GM23248 (cell line): ENCODE results near the gene PIP.
"Not testable (repeated sequence)": the region's sequence is repeated elsewhere in the genome, so short reads cannot be mapped to it uniquely, and the experiment has no call there.

Experiments
- EZH2 ChIP-seq: fragments of 200-600 bp; sonication (generic); IDR thresholded peaks from 2 replicates; pipeline ENCODE4 v1.6.1; 2018; ENCODE audit warnings: antibody characterized with exemption, mild to moderate bottlenecking; ENCODE audit not compliant: insufficient read depth, poor library complexity, severe bottlenecking
- EZH2phosphoT487 ChIP-seq: fragments of 200-600 bp; sonication (generic); IDR thresholded peaks from 2 replicates; pipeline ENCODE4 v1.6.1; 2018; ENCODE audit warnings: antibody characterized with exemption, moderate library complexity, mild to moderate bottlenecking, low read depth; ENCODE audit not compliant: insufficient read depth

- not testable (repeated sequence) for TF ChIP-seq EZH2, EZH2phosphoT487
Observed at GRCh38 chr7:143158617-143159016, 26.7 kb downstream of the PIP start.
